Fibroblast of lung (primary cell): ENCODE data around the gene REC8. TPM values are rescaled to one million over a fixed set of nuclear protein-coding genes. Genes with fewer than 3 reads are reported as not detected.

Source experiments
- DNase-seq, 2 donors: peaks; one replicate each; pipeline versions ENCODE4 v3.0.0 to v3.0.0-alpha.2; 2010; ENCODE audit warnings: low read depth in 2 of 2
- H2AFZ ChIP-seq: 2 replicates; pipeline ENCODE4 v1.5.1; 2012; ENCODE audit warnings: low read length, control low read depth, inconsistent platforms
- H3K27ac ChIP-seq: 2 replicates; pipeline ENCODE4 v1.5.1; 2011; ENCODE audit warnings: low read length, control low read depth; ENCODE audit not compliant: insufficient read depth
- H3K27me3 ChIP-seq: 2 replicates; pipeline ENCODE4 v1.5.1; 2011; ENCODE audit warnings: mild to moderate bottlenecking, low read length; ENCODE audit not compliant: control insufficient read depth, insufficient read depth
- H3K36me3 ChIP-seq: 2 replicates; pipeline ENCODE4 v1.5.1; 2011; ENCODE audit warnings: low read length; ENCODE audit not compliant: control insufficient read depth, insufficient read depth
- H3K4me1 ChIP-seq: 2 replicates; pipeline ENCODE4 v1.5.1; 2011; ENCODE audit warnings: low read length; ENCODE audit not compliant: control insufficient read depth, insufficient read depth; ENCODE audit errors: extremely low read depth
- H3K4me2 ChIP-seq: 2 replicates; pipeline ENCODE4 v1.5.1; 2011; ENCODE audit warnings: low read length, control low read depth; ENCODE audit not compliant: insufficient read depth; ENCODE audit errors: extremely low read depth
- H3K4me3 ChIP-seq, 4 experiments: fragments of 200-600 bp in 1 of 4; sonication (generic) in 1 of 4; replicated peaks in 1 of 4; 2 replicates each; pipeline ENCODE4 v1.5.1; 2011 to 2016; ENCODE audit warnings: low read length in 4 of 4, low read depth in 3 of 4, mild to moderate bottlenecking in 3 of 4, control low read depth in 2 of 4, inconsistent platforms in 1 of 4, mixed read lengths in 1 of 4; ENCODE audit not compliant: insufficient read depth in 1 of 4; ENCODE audit errors: control extremely low read depth in 1 of 4
- H3K79me2 ChIP-seq: 2 replicates; pipeline ENCODE4 v1.5.1; 2012; ENCODE audit warnings: mild to moderate bottlenecking, low read length, inconsistent platforms; ENCODE audit not compliant: control insufficient read depth, insufficient read depth
- H3K9ac ChIP-seq: 2 replicates; pipeline ENCODE4 v1.5.1; 2011; ENCODE audit warnings: mild to moderate bottlenecking, low read length, control low read depth; ENCODE audit not compliant: insufficient read depth
- H3K9me3 ChIP-seq: 2 replicates; pipeline ENCODE4 v1.5.1; 2012; ENCODE audit warnings: low read depth, low read length; ENCODE audit not compliant: control insufficient read depth, insufficient read depth
- H4K20me1 ChIP-seq: 2 replicates; pipeline ENCODE4 v1.5.1; 2011; ENCODE audit warnings: low read length; ENCODE audit not compliant: control insufficient read depth, insufficient read depth; ENCODE audit errors: extremely low read depth
- EZH2 ChIP-seq: IDR thresholded peaks from 2 replicates; pipeline ENCODE4 v1.5.1; 2012; ENCODE audit warnings: low read length, control low read depth, mild to moderate bottlenecking; ENCODE audit errors: missing control alignments
- polyA plus RNA-seq, 2 donors: library from polyadenylated mRNA; depleted of rRNA in 1 of 2; stranded (reverse) in 1 of 2; unstranded in 1 of 2; fragments of >200 nt; gene quantifications; 2 replicates each; pipeline ENCODE4 v1.2.1, GENCODE V29; 2011 to 2012; ENCODE audit warnings: missing spikeins in 1 of 2
- total RNA-seq: library from RNA; depleted of rRNA; stranded (reverse); fragments of >200 nt; gene quantifications from 2 replicates; pipeline ENCODE4 v1.2.1, GENCODE V29; 2014
- TF ChIP-seq, protein P1 (sequence below), 2 donors: IDR thresholded peaks in 1 of 2; conservative IDR thresholded peaks in 1 of 2; 1 replicate in 1 of 2; 2 replicates in 1 of 2; pipeline ENCODE4 v1.5.1; 2011 to 2012; ENCODE audit warnings: low read length in 2 of 2, control low read depth in 1 of 2, inconsistent platforms in 1 of 2, low read depth in 1 of 2, mild to moderate bottlenecking in 1 of 2

The REC8 gene
- total and polyA plus RNA-seq, 2 donors (not counting 1 experiment from before 2014, with no cell fraction given) = 1.8 to 2.2 TPM

DNA sequence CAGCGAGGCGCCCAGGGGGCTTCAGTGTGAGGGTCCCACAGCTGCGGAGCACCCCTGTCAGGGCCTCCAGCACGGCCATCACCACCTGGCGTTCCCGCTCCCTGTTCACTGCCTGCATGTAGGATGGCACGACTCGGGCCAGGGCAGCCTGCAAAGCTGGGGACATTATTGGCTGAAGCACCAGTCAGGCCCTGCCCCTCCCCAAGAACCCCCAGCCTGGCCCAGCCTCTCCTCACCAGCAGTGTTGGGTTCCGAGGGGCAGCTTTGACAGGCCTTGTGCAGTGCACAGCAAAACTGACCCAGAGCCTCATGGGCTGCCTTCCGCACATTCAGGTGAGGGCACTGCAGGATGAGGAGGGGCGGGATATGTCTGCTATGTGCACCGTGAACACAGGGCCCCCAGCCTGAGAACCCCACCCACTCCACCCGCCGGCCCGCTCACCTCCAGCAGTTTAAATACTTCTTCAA lies 11.2 kb downstream of the REC8 start:
- Histone ChIP-seq H3K9me3 (no peaks in the 10 kb centered on the region), H3K4me1 (peaks cover 4% of the 10 kb centered on the region), H2AFZ (no peak overlapping the region), H3K36me3 (peaks cover 41% of the 10 kb centered on the region), H3K27me3 (no peaks in the 10 kb centered on the region), H3K9ac (no peak overlapping the region), H3K27ac (no peak overlapping the region), H4K20me1 (no peaks in the 10 kb centered on the region), H3K79me2 (peaks cover 7% of the 10 kb centered on the region), H3K4me2 (no peak overlapping the region), H3K4me3 (no peak overlapping the region)
- no peak for DNase-seq
- no peak for TF ChIP-seq EZH2
- TF ChIP-seq, protein P1, sequence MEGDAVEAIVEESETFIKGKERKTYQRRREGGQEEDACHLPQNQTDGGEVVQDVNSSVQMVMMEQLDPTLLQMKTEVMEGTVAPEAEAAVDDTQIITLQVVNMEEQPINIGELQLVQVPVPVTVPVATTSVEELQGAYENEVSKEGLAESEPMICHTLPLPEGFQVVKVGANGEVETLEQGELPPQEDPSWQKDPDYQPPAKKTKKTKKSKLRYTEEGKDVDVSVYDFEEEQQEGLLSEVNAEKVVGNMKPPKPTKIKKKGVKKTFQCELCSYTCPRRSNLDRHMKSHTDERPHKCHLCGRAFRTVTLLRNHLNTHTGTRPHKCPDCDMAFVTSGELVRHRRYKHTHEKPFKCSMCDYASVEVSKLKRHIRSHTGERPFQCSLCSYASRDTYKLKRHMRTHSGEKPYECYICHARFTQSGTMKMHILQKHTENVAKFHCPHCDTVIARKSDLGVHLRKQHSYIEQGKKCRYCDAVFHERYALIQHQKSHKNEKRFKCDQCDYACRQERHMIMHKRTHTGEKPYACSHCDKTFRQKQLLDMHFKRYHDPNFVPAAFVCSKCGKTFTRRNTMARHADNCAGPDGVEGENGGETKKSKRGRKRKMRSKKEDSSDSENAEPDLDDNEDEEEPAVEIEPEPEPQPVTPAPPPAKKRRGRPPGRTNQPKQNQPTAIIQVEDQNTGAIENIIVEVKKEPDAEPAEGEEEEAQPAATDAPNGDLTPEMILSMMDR (conservative IDR thresholded peaks at IDR 0.05 in 1 of 2, IDR thresholded peaks at IDR 0.05 in 1 of 2; ENCODE audit: low read depth in 1 of 2, low read length in 2 of 2) = no peak

DNA sequence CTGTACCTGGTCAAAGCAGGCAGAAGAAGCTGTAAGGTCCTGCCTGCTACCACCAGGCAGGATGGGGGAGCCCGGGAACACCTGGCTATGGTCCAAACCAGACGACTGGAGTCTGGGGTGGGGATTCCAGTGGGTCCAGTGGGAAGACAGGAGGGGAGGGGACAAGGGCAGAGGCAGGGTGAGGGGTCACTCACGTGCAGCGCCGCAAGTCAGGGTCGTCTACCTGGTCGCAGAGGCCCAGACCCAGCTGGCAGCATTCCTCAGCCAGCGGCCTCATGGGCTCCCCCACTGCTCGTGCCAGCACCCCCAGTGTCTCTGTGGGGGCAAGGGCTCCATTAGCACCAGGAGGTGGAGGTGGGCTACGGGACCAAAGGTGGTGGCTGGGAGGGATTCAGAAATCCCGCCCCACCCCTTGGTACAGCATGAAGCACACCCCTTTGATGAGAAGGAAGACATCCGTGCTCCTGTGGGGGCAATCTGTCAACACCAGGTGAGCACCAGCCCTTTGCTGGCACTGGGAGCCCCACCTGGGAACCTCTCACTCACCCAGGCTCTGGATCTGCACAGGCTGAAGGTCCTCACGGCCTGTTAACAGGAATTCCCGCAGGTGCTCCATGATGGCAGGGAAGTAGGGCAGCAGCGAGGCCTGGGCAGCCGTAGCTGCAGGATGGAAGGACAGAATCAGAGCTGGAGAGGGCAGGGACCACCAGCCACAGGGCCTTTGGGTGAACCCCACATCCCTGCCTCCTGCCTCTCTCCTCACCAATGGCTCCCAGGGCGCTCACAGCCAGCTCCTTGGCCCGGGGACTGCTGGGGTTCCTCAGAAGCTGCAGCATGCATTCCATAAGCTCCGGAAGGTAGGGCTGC lies 12.5 kb downstream of the REC8 start:
- Histone ChIP-seq H3K9ac (no peak overlapping the region), H3K4me2 (no peak overlapping the region), H3K9me3 (no peaks in the 10 kb centered on the region), H3K4me1 (peaks cover 4% of the 10 kb centered on the region), H3K27ac (no peak overlapping the region), H3K27me3 (no peaks in the 10 kb centered on the region), H4K20me1 (no peaks in the 10 kb centered on the region), H3K4me3 (no peak overlapping the region), H2AFZ (no peak overlapping the region), H3K36me3 (peaks cover 34% of the 10 kb centered on the region), H3K79me2 (peaks cover 7% of the 10 kb centered on the region)
- DNase-seq = no peak
- TF ChIP-seq, protein P1 (conservative IDR thresholded peaks at IDR 0.05 in 1 of 2, IDR thresholded peaks at IDR 0.05 in 1 of 2; ENCODE audit: low read depth in 1 of 2, low read length in 2 of 2) = no peak
- TF ChIP-seq EZH2 = no peak

DNA sequence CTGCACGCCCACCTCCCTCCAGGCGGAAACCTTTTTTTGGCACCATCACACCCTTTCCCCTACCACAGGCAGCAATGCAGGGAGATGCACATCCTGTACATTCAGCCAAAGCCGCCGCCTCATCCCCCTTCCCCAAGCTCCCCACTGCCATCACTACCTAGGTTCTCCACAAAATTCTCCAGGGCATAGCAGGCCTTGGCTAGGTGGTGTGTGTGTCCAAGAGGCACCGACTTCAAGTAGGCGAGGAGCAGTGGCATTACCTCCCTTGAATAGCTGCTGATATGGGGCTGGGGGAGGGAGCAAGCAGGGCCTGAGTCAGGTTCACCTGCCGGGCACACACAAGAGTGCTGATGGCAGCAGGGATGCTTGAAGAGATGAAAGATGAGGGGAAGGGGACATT lies 13.1 kb downstream of the REC8 start:
- H3K4me2 ChIP-seq = no peak overlapping the region
- H3K9me3 ChIP-seq = no peaks in the 10 kb centered on the region
- H3K27me3 ChIP-seq = no peaks in the 10 kb centered on the region
- H4K20me1 ChIP-seq = no peaks in the 10 kb centered on the region
- no peak for TF ChIP-seq EZH2
- TF ChIP-seq, protein P1 (conservative IDR thresholded peaks at IDR 0.05 in 1 of 2, IDR thresholded peaks at IDR 0.05 in 1 of 2; ENCODE audit: low read depth in 1 of 2, low read length in 2 of 2) = no peak
- H3K4me1 ChIP-seq = peaks cover 4% of the 10 kb centered on the region
- H3K9ac ChIP-seq = no peak overlapping the region
- H3K79me2 ChIP-seq = peaks cover 7% of the 10 kb centered on the region
- H3K27ac ChIP-seq = no peak overlapping the region
- no peak for DNase-seq
- no peak overlapping the region for H2AFZ ChIP-seq
- H3K36me3 ChIP-seq = peaks cover 30% of the 10 kb centered on the region
- H3K4me3 ChIP-seq = no peak overlapping the region
